ENCODE results near the gene ATG13.

- TF ChIP-seq CTCF (IDR thresholded peaks at IDR 0.05) = no peak
- no peak for TF ChIP-seq POLR2A (IDR thresholded peaks at IDR 0.05)
Measured at GRCh38 chr11:46600194-46600960, 17.0 kb upstream of the ATG13 start.
